Activated CD4-positive, CD25-positive, alpha-beta regulatory T cell treated with anti-CD3 and anti-CD28 coated beads, Interleukin-2, amount 50 U/mL, for 16 hours (primary cell): Measurements from ENCODE around the gene ADGRV1.

ENCODE experiments used
- DNase-seq: peaks from one replicate; pipeline ENCODE4 v3.0.0-alpha.2; 2020; ENCODE audit warnings: low read depth, low spot score

The ADGRV1 gene

DNA sequence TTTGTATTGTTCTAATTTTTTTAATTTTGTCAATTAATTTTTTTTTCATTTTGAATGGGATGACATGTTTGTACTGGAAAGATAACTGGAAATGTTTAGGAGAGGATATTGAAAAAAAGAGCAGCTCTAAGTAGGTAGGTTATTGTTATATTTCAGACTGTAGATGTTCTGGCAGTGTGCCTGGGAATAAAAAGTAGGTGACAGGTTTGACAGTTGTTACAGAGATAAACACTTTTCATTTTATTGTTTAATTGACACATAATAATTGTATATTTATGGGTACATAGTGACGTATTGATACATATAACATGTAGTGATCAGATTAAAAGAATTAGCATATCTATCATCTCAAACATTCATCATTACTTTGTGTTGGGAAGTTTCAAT, 545.5 kb downstream of the ADGRV1 start:
- no peak for DNase-seq

DNA sequence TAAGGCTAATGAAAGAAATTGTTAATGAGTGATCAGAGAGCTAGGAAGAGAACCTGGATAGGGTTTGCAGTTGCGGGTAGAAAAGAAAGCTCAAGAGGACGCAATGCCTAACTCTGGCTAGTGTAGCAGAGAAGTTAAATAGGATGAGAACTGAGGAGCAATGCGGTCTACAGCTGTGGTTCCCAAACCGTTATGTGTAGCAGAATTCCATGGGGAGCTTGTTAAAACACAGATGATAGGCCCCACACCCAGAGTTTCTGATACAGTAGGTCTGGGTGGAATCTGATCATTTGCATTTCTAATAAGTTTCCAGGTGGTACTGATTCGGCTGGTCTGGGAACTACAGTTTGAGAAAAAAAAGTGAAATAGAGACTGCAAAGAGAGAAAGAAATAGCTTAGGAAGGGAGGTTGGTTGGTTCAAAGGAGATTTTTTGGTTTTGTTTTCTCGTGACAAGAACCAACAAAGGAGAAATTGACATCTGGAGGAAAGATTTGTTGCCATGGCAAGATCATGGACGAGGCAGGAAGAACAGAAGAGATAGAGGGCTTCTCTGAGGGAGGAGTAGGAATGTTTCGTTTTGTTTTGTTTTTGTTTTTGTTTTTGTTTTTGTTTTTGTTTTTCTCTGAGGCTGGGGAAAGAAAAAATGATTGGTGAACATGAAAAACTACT, 548.4 kb downstream of the ADGRV1 start:
- no peak for DNase-seq

DNA sequence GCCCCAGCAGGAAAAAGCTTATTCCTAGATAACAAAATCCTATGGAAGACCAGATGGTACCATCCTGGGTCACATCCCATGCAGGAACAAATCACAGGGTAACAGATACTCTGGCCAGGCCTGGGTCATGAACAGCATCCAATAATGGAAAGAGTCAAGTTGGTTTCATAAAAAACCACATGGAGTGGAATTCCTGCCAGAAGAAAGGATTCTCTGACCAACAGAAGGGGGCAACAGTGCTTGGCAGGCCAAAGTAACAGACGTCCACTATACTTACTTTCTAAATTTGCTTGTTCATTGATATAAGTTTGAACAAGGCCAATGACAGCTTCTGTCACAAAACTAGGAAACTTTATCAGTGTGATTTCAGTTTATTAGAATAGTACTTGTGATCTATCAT, 551.0 kb downstream of the ADGRV1 start:
- no peak for DNase-seq

DNA sequence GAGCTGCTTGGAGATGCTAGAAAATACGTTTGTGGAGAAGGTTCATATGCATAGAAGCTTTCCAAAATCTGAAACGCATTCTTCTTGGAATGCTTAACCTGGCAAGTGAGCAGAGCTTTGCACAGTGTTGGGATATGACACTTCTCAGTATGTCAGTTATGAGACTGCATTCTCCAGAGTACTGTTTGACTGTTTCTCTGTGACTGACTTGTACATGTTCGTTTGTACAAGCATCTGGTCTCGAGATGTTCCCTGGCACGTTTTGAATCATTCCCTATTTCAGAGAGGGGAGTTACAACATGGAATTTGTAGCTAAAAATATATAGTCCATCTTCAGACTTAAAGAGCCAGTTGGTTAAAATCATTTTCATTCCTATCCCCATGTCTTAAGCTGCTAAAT, 552.1 kb downstream of the ADGRV1 start:
- no peak for DNase-seq

DNA sequence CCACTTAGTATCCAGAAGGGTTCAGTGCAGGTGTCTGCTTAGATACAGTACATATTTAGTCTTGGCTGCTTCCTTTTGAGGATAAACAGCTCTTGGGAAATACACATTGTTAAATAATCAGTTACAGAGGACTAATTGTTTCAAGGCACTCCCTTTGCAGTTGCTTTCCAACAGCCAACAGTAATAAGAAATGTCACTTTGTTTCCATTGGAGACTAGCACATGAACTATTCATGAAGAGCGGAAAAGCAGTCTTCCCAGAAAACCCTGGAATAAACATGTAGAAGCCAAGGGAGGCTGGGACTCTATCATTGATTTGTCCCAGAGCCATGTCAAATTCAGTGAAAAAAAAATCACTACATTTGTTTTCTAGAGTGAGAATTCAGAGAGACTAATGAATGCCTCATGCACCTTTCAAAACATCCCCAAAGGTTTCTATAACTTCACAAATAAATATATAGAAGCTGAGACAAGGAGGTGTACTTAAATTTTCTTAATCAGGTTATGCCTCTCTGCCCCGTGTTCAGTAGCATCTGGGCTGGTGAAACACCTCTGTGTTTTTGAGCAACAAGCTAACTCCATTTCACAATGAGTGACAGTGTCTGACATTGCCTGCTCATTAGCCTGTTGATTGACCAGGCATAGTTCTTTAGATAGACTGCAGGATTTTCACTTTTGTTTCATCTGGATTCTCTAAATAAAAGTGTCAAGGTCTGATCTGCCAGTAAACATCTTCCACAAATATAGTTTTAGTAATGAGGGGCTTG, 553.1 kb downstream of the ADGRV1 start:
- no peak for DNase-seq

DNA sequence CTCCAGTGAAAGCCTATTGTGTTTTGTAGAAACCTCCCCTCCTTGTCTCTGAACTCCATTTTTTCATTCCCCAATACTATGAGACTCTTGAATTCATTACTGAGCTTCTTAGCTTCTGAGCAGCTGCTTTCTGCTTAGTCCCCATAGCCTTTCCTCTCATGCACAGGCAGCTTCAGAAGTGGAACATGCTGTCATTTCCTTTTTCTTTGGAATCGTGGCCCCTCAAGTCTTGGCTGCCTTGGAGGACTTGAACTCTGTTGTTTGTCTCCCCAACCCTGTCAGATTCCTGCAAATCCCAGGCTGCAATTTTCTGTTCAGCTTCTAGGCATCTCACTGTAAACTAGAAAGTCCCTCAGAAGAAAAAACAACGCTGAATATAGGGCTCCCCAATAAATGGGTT, 556.1 kb downstream of the ADGRV1 start:
- DNase-seq, result no peak

DNA sequence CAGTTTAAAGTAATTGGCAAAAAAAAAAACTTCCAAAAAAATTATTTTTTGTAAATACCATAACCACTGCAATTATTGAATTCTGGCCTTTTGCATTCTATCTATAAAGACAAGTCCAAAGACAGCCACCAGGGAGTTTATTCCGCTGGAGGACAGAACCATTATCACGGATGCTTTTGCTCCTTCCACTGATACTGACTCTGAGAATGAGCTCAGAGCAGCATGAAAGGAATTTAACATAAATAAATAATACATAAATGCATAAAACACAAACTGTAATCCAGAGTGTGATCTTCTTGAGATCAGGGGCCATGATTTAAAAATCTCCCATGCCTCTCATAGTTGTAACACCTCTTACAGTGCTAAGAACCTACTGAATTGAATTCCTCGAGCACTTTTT, 559.8 kb downstream of the ADGRV1 start:
- DNase-seq, result no peak

DNA sequence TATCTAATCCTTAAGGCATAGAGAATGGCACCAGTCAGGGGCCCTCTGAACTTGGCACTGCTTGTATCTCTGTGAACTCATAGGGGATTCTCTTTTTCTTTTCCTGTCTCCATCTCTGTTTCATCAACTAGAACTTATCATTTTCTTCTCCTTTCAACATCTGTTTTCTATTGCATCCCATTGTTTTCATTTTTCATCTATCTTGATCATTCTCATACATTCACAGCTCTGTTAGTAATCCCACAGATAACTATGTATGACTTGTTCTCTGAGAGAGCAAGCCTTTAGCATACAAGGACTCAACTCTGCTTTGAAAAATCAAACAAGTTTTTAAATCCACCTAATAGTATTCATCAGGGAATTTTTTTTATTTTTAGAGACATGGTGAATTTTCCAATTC, 560.2 kb downstream of the ADGRV1 start:
- DNase-seq, result no peak

DNA sequence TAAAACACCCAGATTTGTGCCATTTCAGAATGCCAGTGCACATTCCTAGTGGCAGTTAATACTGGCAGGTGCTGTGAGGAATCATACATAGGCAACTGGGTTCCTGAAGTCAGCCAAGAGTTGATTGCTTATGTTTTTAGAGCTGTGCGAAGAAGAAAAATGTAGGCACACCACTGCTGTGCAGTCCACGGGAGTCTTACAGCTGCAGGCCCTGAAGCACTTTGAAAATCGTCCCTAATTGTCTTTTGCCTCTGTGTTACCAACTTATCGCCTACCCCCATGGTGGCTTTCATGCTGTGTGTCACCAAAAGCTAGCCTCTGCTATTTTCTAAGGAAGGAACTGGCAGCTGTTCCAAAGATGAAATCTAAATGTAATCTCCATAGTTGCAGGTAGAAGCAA, 560.6 kb downstream of the ADGRV1 start:
- DNase-seq, result no peak

DNA sequence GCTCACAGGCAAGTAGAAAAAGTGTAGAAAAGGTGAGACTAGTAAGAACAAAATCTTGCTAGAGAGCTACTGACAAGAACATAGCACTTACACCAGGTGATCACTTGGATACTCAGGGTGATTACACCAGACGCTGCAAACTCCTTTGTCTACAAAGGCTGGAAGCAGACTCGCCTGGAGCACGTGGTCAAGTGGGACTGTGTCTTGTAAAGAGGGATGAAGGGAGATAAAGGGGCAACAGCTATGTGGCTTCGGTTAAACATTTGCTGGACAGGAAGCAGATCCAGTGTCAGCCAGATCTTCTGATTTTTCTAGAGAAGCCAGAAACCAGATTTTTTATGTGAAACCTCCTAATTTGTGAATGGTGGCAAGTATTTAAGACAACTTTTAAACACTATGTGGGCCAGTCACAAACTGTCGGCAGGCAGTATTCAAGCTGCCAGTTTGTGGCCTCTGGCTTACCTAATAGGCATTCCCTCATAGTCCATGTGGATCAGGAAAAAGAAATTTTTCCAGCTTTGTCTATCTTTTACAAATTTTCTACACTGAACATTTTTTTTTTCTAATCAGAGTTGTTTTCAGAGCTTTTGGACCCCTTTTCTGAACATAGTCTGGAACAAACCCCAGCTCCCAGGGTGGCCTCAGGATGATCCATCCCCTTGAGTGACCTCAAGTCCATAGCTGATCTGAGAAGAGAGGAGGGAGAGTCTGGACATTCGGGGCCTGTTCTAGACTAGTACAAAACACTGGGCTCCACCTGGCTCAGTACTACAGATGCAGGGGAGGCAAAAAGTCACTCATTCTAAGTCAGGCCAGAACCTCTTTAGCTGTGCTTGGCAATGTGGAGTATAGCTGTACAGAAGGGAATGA, 561.6 kb downstream of the ADGRV1 start:
- DNase-seq, result no peak

DNA sequence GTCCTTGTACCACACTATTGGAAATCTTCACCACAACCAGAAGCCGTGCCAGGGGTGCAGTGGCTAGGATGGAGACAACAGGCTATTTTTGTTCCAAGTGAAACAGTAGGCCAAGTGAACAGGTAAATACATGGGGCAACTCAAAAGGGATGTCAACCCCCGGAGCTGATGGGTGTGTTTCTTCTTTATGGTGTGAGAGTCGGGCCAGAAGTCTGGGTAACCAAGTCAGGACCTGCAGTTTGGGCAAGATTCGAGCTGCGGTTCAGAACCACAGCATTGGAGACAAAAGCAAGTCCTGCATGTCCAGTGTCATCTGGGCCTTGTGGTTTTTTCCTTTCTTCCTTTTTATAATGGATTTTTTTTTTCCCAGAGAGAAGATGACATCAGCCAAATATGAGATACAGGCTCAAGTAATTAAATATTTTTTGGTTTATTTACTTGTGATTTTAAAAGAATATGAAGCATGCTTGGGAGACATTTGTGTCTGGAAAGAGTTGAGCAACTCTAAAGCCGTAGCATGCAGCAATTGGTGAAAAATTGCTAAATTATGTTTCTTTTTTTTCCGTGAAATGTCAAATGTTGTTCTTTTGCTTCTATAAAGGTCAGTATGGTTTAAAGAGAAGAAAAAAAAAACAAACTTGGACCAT, 562.9 kb downstream of the ADGRV1 start:
- DNase-seq, result no peak

DNA sequence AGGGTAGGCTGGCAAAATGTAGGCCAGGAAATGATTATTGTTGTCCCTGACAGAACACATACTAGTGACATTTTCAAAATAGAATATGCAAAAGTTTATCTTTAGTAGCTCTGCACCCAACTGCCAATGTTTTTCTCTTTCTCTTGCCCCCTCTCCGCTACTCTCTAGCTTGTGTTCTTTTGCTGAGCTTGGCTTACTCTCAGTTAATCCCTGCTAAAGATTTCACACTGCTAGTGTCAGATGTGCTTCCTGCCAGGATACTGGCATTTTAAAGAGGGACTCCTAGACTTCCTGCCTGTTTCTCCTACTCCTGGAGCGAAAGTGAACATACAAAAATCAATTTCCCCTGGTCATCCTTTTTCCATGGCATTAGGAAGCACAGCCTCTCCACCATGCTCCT, 564.1 kb downstream of the ADGRV1 start:
- no peak for DNase-seq

DNA sequence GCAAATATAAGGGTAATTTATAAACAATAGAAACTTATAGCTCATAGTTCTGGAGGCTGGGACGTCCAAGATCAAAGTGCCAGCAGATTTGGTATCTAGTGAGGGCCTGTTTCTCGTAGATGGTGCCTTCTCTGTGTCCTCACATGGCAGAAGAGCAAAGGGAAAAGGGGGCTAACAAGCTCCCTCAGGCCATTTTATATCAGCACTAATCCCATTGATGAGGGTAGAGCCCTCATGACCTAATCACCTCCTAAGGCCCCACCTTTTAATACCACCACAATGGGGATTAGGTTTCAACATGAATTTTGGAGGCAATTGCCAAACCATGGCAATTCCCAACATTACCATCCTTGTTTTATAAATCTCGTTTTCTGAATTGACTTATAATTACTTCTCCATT, 564.7 kb downstream of the ADGRV1 start:
- no peak for DNase-seq

DNA sequence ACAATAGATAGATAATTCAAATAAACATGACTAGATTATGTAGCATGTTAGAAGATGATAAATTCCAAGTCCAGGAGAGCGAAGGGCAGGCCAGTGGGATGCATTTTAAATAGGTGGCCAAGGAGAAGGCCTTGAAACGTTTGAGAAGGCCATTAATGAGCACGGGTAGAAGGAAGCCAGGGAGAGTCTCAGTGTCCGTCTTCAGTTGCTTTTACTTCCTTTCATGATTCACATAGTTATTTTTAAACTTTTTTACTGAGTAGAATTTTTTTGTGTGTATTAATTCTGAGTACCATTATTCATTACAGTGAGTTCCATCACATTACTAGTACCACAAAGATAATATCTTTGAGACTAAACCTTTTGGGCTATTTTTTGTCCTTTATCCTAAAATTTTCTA, 565.3 kb downstream of the ADGRV1 start:
- no peak for DNase-seq

DNA sequence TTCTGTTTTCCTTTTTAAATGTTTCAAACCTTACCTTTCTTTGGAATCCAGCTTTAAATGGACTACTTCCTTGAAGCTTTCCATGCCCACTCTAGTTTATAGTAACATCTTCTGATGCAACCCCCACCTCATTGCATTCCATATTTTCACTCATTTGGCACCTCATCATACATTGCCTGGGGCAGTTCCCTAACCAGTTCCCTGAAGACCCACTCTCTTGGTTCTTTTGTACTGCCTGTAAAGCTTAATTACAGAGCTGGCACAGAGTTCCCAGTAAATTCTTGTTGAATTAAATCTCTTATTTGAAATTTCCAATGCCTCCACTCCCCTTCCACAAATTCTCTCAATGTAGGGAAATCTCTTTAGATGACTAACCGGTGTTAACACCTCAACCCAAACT, 567.3 kb downstream of the ADGRV1 start:
- DNase-seq, result no peak

DNA sequence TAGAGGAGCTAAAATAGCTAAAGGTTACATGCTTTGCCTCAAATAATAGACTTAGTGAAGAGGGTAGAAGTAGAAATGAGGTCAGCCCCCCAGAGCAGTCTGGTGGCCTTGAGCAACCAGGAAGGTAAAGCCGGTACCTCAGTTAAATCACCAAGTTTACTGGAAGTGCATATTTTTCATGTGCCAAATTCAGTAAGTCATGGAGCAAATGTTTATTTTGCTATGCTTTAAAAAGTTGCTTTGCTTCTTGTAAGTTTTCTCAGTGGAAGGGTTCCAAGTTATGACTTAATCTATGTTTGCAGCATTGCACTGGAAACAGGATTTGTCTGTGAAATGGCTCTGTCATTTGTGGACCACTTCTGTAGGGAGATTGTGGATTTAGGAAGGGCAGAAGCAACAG, 567.9 kb downstream of the ADGRV1 start:
- DNase-seq, result no peak

DNA sequence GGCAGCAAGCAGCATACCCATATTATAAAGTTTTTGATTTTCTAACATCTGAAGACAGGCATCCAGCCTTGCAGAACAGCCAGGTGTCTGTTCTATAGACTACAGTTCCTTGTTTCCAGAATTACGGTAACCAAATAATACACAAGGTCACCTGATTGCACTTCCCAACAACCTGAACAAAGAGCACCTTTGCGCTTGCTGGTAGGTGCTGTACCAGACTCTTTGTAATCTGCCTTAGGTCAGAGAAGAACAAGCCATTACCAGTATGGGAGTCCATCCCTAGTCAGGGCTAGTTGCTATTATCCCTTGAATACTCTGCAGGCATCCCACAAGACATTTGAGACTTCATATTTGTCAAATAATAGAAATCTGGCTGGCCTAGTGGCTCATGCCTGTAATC, 568.3 kb downstream of the ADGRV1 start:
- no peak for DNase-seq

DNA sequence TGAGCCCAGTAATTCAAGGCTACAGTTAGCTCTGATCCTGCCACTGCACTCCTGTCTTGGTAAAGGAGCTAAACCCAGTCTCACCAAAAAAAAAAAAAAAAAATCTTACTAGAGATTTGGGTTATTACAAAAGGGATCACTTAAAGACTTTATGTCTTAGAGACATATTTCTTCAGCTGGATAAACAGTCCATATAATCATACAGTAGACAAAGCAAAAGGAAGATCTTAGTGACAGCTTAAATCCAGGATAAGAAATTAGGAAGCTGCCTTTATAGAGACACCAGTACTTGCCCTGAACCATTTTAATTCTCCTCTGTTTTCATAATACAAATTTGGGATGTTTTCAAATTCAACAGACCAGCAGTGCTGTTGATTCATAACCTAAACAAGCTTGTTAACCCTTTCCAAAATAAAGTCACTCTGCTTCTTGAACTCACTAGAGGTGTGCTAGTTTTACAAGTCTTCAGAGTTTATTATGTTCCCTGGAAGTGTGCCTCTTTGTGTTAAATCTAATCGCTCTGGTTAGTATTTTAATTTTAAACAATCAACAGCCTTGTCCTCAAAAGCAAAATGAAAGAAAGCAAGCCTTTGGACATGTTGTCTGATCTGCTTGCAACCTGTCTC, 569.0 kb downstream of the ADGRV1 start:
- DNase-seq, result no peak

DNA sequence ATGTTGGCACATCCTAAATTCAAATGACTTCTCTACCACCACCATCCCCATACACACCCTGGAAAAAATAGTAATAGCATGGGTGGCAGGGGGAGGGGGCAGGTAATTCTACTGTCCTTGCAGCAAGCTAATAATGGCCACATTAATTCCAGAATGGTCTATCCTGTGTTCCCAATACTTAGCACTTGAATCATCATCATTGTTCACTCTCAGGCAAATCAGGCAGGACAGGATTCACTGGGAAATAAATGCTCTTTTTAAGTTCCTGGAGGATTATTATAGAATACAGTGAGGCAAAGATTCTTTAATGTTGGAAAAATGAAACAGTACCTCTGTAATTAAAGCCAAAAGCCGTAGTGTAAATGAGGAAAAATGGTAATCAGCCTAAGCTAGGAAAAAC, 570.0 kb downstream of the ADGRV1 start:
- no peak for DNase-seq

DNA sequence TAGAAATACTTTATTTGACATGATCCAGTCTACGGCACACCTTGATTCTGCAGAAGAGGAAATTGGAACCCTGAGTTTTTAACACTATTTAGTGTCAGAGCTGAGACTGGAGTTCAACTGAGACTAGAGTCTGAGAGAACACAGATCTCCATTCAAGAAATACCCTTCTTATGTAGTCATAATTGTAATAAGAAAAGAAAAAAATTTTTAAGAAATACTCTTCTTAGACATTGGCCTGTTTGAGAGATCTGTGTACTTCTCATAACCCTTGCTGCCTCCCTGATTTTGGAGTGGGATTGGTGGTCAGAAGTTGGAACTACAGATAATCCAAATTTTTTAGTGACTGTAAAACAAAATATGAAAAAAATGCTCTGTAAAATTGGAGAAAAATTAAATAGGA, 571.2 kb downstream of the ADGRV1 start:
- DNase-seq, result no peak

DNA sequence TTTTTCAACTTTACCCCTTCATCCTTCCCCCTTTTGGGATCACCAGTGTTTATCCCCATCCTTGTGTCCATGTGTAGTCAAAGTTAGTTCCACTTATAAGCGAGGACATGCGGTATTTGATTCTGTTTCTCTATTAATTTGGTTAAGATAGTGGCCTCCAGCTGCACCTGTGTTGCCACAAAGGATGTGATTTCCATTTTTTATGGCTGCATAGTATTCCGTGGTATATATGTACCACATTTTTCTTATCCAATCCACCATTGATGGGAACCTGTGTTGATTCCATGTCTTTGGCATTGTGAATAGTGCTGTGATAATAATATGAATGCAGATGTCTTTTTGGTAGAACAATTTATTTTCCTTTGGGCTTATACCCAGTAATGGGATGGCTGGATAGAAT, 572.2 kb downstream of the ADGRV1 start:
- DNase-seq, result no peak

DNA sequence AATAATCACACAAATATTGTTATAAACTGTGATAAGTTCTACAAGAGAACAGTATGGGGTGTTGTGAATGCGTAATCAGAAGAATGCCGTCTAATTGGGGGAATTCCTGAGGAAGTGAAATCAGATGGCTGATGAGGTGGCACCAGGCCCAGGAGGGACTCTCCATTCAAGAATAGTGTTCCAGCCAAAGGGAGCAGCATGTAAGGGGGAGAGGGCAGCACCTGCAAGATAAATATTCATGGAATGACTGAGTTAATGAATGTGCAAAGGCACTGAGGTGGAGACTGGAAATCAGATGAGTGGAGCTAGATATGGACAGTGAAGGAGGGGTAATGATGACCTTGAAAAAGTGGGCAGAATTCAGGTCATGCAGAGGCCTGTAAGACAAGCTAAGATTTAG, 574.0 kb downstream of the ADGRV1 start:
- DNase-seq, result no peak
